ENCODE measurements around the gene ADARB1.

Gene ADARB1

DNA sequence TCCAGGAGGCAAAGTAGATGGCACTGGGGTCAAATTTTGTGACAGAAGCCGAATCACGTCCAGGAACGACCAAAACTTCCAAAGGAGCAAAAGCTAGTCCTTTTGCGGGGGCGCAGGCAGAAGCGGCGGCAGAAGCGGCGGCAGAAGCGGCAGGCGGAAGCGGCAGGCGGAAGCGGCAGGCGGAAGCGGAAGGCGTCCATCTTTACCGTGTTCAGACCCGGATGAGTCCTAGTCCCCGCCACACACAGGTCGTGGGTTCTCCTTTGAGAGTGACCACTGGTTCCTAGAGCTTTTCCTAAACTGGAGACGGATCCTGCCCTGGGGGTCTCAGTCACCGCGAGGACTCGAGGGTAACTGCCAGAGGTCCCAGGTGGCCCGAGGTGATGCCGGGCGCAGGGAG, 159.7 kb downstream of the ADARB1 start:
- no peak for DNase-seq (ENCODE audit: low read depth)
- TF ChIP-seq CTCF (conservative IDR thresholded peaks at IDR 0.05; ENCODE audit: control insufficient read depth, insufficient read depth, low read depth, low read length) = no peak
- no peak overlapping the region for H3K4me3 ChIP-seq (ENCODE audit: control insufficient read depth, low read depth, low read length)

DNA sequence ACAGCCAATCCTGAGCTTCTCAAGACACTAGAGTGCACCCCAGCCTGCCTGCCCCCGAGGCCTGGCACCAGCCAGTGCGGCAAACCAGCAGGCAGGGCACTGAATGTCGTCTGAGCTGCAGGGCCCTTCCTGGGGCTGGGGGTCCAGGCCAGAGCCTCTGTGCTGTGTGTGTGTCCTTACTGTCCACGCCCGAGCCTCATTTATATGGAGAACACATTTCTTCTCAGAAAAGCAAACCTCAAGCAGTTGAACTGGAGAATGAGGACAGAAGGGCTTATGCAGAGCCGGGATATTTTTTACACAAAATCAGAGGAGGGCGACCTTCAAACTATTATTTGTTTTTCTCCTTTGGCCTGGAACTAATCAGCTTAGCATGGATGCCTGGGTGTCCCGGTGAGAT, 160.6 kb downstream of the ADARB1 start:
- TF ChIP-seq CTCF (conservative IDR thresholded peaks at IDR 0.05; ENCODE audit: control insufficient read depth, insufficient read depth, low read depth, low read length) = no peak
- no peak for DNase-seq (ENCODE audit: low read depth)
- no peak overlapping the region for H3K4me3 ChIP-seq (ENCODE audit: control insufficient read depth, low read depth, low read length)

- no peak for DNase-seq (ENCODE audit: low read depth)
Measured at GRCh38 chr21:45235488-45235887, 161.1 kb downstream of the ADARB1 start.

DNA sequence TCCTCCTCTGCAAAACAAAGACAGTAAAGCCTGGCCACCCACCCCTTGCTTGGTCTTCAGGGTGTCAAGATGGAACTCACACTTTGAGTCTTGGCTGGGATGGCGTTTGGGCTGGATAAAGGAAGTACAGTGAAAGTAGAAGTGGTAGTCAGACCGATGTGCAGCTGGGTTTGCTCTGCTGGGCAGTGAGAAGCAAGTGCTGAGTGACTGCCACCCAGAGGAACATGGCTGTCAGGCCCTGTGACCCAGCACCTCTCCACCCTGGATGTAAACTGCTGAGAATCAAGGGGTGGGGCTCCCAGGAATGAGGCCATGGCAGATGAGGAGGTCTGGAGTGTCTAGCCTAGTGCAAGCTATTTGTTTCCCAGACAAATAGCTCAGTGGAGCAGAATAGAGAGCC, 162.1 kb downstream of the ADARB1 start:
- no peak for TF ChIP-seq CTCF (conservative IDR thresholded peaks at IDR 0.05; ENCODE audit: control insufficient read depth, insufficient read depth, low read depth, low read length)
- DNase-seq (ENCODE audit: low read depth) = no peak

More at GRCh38 chr21:45235488-45235887, 161.1 kb downstream of the ADARB1 start:
- TF ChIP-seq CTCF (conservative IDR thresholded peaks at IDR 0.05; ENCODE audit: control insufficient read depth, insufficient read depth, low read depth, low read length) = no peak
- no peak overlapping the region for H3K4me3 ChIP-seq (ENCODE audit: control insufficient read depth, low read depth, low read length)

DNA sequence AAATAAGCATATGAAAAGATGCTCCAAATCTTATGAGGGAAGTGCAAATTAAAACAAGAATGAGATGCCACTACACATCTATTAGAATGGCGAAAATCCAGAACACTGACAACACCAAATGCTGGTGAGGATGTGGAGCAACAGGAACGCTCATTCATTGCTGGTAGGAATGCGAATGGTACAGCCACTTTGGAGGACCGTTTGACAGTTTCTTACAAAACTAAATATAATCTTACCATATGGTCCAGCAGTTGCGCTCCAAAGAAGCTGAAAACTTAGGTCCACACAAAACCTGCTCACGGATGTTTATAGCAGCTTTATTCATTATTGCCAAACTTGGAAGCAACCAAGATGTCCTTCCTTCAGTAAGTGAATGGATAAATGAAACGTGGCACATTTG, 163.0 kb downstream of the ADARB1 start:
- no peak for DNase-seq (ENCODE audit: low read depth)
- H3K4me3 ChIP-seq (ENCODE audit: control insufficient read depth, low read depth, low read length) = no peak overlapping the region
- no peak for TF ChIP-seq CTCF (conservative IDR thresholded peaks at IDR 0.05; ENCODE audit: control insufficient read depth, insufficient read depth, low read depth, low read length)

More for the DNA sequence above, 162.1 kb downstream of the ADARB1 start:
- no peak overlapping the region for H3K4me3 ChIP-seq (ENCODE audit: control insufficient read depth, low read depth, low read length)

DNA sequence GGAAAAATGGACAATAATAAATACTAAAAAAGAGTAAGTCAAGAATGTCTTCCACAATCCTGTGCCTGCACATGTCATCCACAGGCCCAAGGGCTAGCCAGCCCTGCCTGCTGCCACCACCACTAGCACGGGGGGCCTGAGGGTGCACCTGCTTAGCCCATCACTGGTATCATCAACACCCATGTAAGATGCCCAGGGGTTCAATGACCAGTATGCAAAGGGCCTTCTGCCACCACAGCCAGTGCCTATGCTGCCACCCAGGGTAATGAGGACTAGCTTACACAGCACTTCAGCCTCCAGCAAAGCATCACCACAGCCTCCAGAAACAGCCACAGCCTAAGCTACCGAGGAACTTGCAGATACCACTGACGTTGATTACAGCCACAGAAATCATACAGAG, 167.0 kb downstream of the ADARB1 start:
- TF ChIP-seq CTCF (conservative IDR thresholded peaks at IDR 0.05; ENCODE audit: control insufficient read depth, insufficient read depth, low read depth, low read length) = no peak
- DNase-seq (ENCODE audit: low read depth) = no peak
- H3K4me3 ChIP-seq (ENCODE audit: control insufficient read depth, low read depth, low read length) = no peak overlapping the region

DNA sequence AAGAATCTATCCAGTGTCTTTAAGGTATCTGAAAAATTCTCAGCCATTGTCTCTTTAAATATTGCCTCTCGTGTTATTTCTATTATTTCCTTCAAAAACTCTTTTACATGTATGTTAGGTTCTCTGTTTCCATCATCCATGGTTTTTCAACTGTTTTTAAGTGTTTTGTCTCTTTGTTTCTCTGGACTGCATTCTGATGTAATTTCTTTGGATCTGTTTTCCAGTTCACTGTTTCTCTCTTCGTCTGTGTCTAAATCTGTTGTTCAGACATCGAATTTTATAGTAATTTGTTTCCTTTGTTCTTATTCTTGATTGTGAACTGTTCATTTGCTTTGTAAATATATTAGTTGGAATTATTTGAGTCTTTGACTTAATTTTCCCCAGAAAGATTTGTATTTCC, 169.2 kb downstream of the ADARB1 start:
- no peak overlapping the region for H3K4me3 ChIP-seq (ENCODE audit: control insufficient read depth, low read depth, low read length)
- no peak for TF ChIP-seq CTCF (conservative IDR thresholded peaks at IDR 0.05; ENCODE audit: control insufficient read depth, insufficient read depth, low read depth, low read length)
- no peak for DNase-seq (ENCODE audit: low read depth)
